Measurements from ENCODE around the gene TNNT1. TPM values are rescaled to one million over a fixed set of nuclear protein-coding genes. Genes with fewer than 3 reads are reported as not detected.

TNNT1 gene
- total RNA-seq, 1 donor from 2014 or later, result 24.4 TPM

DNA sequence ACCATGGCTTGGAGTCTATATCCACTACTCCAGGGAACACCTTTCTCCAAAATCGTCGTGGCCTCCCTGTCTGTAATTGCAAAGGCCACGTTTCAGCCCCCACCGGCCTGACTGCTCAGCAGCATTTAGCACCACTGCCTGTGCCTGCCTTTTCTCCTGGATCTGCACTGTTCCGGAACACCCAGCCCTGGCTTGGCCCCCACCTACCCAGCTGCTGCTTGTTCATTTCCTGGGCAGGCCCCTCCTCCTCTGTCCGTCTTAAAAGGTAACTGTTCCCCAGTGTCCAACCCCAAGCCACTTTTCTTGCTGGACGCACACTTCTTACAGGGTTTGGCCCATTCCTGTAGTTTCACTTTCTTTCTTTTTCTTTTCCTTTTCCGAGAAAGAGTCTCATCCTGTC lies 39.6 kb upstream of the TNNT1 start:
- TF ChIP-seq, protein P1, sequence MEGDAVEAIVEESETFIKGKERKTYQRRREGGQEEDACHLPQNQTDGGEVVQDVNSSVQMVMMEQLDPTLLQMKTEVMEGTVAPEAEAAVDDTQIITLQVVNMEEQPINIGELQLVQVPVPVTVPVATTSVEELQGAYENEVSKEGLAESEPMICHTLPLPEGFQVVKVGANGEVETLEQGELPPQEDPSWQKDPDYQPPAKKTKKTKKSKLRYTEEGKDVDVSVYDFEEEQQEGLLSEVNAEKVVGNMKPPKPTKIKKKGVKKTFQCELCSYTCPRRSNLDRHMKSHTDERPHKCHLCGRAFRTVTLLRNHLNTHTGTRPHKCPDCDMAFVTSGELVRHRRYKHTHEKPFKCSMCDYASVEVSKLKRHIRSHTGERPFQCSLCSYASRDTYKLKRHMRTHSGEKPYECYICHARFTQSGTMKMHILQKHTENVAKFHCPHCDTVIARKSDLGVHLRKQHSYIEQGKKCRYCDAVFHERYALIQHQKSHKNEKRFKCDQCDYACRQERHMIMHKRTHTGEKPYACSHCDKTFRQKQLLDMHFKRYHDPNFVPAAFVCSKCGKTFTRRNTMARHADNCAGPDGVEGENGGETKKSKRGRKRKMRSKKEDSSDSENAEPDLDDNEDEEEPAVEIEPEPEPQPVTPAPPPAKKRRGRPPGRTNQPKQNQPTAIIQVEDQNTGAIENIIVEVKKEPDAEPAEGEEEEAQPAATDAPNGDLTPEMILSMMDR (conservative IDR thresholded peaks at IDR 0.05; ENCODE audit: low read depth, low read length), result no peak
- H3K4me3 ChIP-seq (ENCODE audit: low read depth, low read length), result peak overlapping the region; percentile 8
- no peak for DNase-seq (ENCODE audit: low read depth)

DNA sequence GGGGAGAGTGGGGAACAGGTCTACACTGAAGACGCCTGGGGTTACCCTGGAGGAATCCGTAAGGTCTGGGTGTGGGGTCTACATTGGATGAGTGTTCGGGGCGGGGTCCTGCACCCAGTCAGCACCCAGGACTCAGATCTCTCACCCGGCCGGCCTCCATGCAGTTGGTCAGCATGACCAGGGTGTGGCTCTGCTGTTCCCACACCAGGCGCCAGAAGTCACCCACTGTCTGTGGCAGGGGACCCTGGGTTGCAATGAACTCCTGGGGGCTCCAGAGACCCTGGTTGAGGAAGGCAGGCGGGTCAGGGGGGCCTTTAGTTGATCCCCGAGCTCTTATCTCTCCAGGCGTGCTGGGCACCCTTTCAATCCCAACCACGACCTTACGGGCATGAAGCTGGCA lies 37.1 kb upstream of the TNNT1 start:
- H3K4me3 ChIP-seq (ENCODE audit: low read depth, low read length), result no peak overlapping the region

DNA sequence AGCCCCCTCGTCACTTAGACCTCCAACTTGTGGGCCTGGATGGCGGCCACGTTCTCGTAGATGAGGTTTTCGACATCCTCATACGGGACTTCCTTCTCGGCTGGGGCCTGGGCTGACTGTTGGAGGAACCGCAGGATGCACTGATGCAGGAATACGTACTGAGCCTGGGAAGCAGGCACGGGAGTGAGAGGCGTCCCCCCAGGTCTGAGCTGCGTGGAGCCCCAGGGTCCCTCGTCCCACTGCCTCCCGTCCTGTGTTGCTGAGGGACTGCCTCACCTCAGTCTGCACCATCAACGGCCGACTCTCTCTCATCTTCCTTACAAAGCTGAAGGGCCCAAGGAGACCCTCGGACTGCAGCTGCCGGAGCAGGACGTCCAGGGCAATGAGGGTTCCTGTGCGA lies 32.7 kb upstream of the TNNT1 start:
- H3K4me3 ChIP-seq (ENCODE audit: low read depth, low read length), result no peak overlapping the region
- DNase-seq (ENCODE audit: low read depth), result no peak
- TF ChIP-seq, protein P1 (conservative IDR thresholded peaks at IDR 0.05; ENCODE audit: low read depth, low read length), result no peak

More for the DNA sequence above, 37.1 kb upstream of the TNNT1 start:
- no peak for DNase-seq (ENCODE audit: low read depth)
- TF ChIP-seq, protein P1 (conservative IDR thresholded peaks at IDR 0.05; ENCODE audit: low read depth, low read length), result no peak

DNA sequence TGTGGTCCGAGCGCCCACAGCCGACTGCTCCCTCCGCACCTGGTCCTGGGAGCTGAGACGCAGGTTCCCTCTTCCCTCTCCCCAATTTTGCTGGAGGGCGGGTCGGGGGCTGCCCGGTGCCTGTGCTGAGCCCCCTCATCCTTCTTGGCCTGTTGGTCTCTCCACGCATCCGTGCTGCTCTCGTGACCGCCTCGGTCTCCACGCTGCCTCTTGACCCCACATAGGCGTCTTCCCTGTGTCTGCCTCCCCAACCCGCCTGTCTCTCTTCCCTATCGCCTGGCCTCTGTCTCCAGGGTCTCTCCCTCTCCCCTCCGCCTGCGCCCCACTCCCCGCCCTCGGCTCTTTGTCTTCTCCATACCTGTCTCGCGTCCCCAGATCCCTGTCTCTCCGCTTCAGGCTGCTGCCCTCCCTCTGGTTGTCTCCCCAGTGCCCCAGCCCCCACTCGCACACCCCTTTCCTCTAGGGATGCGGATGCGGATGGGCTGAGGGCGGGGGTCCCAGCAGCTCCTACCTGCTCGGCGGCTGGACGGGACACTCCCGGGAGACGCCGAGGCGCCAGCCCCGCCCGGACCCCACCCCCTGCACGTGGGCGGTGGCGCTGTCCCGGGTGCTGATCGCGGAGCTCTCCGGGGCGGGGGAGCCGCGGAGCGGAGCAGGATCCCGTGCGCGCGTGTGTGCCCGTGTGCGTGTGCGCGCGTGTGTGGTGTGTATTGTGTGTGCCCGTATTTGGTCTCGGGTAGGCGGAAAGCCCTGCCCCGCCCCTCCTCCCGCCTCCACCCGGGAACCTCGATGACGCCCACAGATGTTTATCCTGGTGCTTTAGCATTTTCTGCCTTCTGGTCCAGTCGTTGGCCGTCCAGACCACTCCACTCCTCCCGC lies 30.8 kb upstream of the TNNT1 start, which contains the start of gene SYT5:
TSS of gene SYT5 (minus strand) at position 684 of the 879 bp plus-strand sequence. CDS start 1,248 bp downstream, outside the sequence.
- TF ChIP-seq, protein P1 (conservative IDR thresholded peaks at IDR 0.05; ENCODE audit: low read depth, low read length), result no peak

DNA sequence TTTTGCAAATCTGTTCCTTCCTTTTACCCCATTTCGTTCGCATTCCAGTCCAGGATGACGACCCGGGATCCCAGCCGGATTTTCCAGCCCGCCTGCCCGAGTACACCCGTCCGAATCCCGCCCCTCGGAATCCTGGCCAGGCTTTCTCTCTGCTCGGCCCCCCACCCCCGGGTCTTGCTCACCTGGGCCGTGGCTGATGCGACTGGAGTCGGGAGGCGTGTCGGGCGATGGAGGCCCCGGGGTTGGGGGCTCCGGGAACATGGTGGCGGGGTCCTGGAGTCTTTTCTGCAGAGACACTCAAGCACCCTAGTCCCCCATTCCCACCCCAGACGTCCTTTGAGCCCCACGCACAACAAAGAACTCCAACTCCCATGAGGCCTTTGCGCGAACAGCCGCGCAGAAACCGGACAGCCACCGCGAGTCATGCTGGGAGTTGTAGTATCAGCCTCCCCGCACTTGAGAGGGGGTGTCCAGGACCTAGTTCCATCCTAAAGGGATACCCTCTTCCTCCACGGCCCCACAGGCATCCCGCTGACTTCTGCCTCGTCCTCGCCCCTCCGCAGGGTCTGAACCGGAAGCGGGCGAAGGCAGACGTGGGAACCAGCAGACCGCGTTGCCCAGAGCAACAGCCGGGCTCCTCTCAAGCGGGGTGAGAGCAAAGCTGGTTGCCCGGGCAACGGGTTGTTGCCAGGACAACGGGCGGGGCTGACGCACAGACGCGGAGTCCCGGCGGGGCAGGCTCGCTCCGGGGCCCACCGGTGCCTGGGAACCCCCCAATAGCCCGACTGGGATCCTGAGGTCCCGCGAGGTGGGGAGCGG lies 30.0 kb upstream of the TNNT1 start:
- TF ChIP-seq, protein P1 (conservative IDR thresholded peaks at IDR 0.05; ENCODE audit: low read depth, low read length), result no peak
- H3K4me3 ChIP-seq (ENCODE audit: low read depth, low read length), result peak overlapping the region; percentile 40
- DNase-seq (ENCODE audit: low read depth), result no peak

More for the DNA sequence above, 30.8 kb upstream of the TNNT1 start, which contains the start of gene SYT5:
- DNase-seq (ENCODE audit: low read depth), result no peak
- peak within 1 kb of the TSS; percentile 40 for H3K4me3 ChIP-seq (ENCODE audit: low read depth, low read length)

DNA sequence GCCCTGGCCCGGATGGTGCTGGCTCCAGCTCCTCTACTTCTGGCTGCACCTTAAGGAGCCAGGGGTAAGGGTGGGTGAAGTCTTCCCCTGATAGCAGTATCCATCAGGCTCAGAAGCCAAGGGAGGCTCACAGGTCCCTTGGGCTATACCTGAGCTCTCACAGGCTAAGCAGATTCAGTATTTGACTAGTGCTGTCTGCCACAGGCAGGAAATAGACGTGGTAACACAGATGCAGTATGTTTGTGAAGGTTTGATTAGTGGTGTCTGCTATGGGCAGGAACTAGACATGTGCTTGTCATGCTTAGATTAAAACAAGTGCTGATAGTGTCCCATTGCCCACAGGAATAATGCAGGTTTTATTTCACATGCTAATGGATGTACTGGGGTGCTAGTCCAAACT lies 27.1 kb upstream of the TNNT1 start:
- DNase-seq (ENCODE audit: low read depth), result no peak
- TF ChIP-seq, protein P1 (conservative IDR thresholded peaks at IDR 0.05; ENCODE audit: low read depth, low read length), result no peak
- H3K4me3 ChIP-seq (ENCODE audit: low read depth, low read length), result no peak overlapping the region
